Glutamatergic neuron (in vitro differentiated cells): ENCODE data around the gene SLC9B2. TPM values are rescaled to one million over a fixed set of nuclear protein-coding genes. Genes with fewer than 3 reads are reported as not detected.

Source experiments
- DNase-seq: peaks from one replicate; pipeline ENCODE4 v3.0.0; 2022
- H3K27ac Mint-ChIP-seq: one replicate; pipeline ENCODE4 v1.8.0; 2020; ENCODE audit warnings: mild to moderate bottlenecking, mixed read lengths, inconsistent platforms; ENCODE audit not compliant: unreplicated experiment
- H3K27me3 Mint-ChIP-seq: one replicate; pipeline ENCODE4 v1.8.0; 2020; ENCODE audit warnings: mild to moderate bottlenecking, moderate library complexity, mixed read lengths, inconsistent platforms; ENCODE audit not compliant: unreplicated experiment
- H3K36me3 Mint-ChIP-seq: one replicate; pipeline ENCODE4 v1.8.0; 2020; ENCODE audit warnings: mild to moderate bottlenecking, mixed read lengths, inconsistent platforms; ENCODE audit not compliant: unreplicated experiment
- H3K4me1 Mint-ChIP-seq: one replicate; pipeline ENCODE4 v1.8.0; 2020; ENCODE audit warnings: mild to moderate bottlenecking, low read depth, mixed read lengths, inconsistent platforms; ENCODE audit not compliant: unreplicated experiment
- H3K4me3 Mint-ChIP-seq: one replicate; pipeline ENCODE4 v1.8.0; 2020; ENCODE audit warnings: mild to moderate bottlenecking, mixed read lengths, inconsistent platforms; ENCODE audit not compliant: unreplicated experiment
- H3K9me3 Mint-ChIP-seq: one replicate; pipeline ENCODE4 v1.8.0; 2020; ENCODE audit warnings: mild to moderate bottlenecking, moderate library complexity, mixed read lengths, inconsistent platforms; ENCODE audit not compliant: unreplicated experiment
- CTCF ChIP-seq: fragments of 200-600 bp; sonication (generic); IDR thresholded peaks from one replicate; pipeline ENCODE4 v1.5.0; 2021; ENCODE audit not compliant: partially characterized antibody, unreplicated experiment
- total RNA-seq: library from RNA; stranded (reverse); fragmentation: NEBNext Ultra II Directional; extraction: Animal tissue kit (Norgen Biotek cat#: 25700); gene quantifications from one replicate; pipeline ENCODE4 v1.2.1, GENCODE V29; 2021; ENCODE audit not compliant: unreplicated experiment

Gene SLC9B2
- total RNA-seq, 1 donor from 2014 or later: 14.4 TPM

GRCh38 chr4:103036169-103036568 lies 40.4 kb downstream of the SLC9B2 start:
- no peaks in the 10 kb centered on the region for H3K36me3 Mint-ChIP-seq
- no peak overlapping the region for H3K4me3 Mint-ChIP-seq
- TF ChIP-seq CTCF: no peak
- H3K4me1 Mint-ChIP-seq: no peaks in the 10 kb centered on the region
- DNase-seq: no peak
- H3K9me3 Mint-ChIP-seq: no peaks in the 10 kb centered on the region
- no peak overlapping the region for H3K27ac Mint-ChIP-seq
- no peaks in the 10 kb centered on the region for H3K27me3 Mint-ChIP-seq

- Mint-ChIP-seq H3K27me3 (no peaks in the 10 kb centered on the region), H3K4me3 (no peak overlapping the region), H3K36me3 (no peaks in the 10 kb centered on the region), H3K4me1 (no peaks in the 10 kb centered on the region), H3K9me3 (peaks cover 1% of the 10 kb centered on the region), H3K27ac (no peak overlapping the region)
- peak; percentile 18 for TF ChIP-seq CTCF
- no peak for DNase-seq
Observed at GRCh38 chr4:103032574-103032973, 44.0 kb downstream of the SLC9B2 start.

DNA sequence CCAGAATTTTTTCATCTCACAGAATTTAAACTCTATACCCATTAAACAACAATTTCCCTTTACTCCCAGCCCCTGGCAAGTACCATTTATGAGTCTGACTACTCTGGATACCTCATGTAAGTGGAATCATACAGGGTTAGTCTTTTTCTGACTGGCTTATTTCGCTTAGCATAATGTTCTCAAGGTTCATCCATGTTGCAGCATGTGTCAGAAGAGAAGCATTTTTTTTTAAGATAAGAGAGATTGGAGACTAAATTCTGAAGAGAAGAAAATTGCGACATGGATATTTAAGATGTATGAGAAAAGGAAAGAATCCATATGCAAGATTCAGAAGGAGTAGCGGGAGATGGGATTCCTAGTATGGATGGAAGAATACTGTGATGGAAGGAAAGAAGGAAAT lies 45.8 kb downstream of the SLC9B2 start:
- no peak for DNase-seq
- Mint-ChIP-seq H3K9me3 (peaks cover 1% of the 10 kb centered on the region), H3K27ac (no peak overlapping the region), H3K4me1 (no peaks in the 10 kb centered on the region), H3K36me3 (no peaks in the 10 kb centered on the region), H3K4me3 (no peak overlapping the region), H3K27me3 (no peaks in the 10 kb centered on the region)
- TF ChIP-seq CTCF: no peak

GRCh38 chr4:103029300-103029699 lies 47.3 kb downstream of the SLC9B2 start:
- DNase-seq: no peak
- H3K36me3 Mint-ChIP-seq: no peaks in the 10 kb centered on the region
- peaks cover 1% of the 10 kb centered on the region for H3K9me3 Mint-ChIP-seq
- no peak overlapping the region for H3K27ac Mint-ChIP-seq
- no peaks in the 10 kb centered on the region for H3K27me3 Mint-ChIP-seq
- no peak overlapping the region for H3K4me3 Mint-ChIP-seq
- no peak for TF ChIP-seq CTCF
- H3K4me1 Mint-ChIP-seq: no peaks in the 10 kb centered on the region

- H3K9me3 Mint-ChIP-seq: peaks cover 1% of the 10 kb centered on the region
- H3K27ac Mint-ChIP-seq: no peak overlapping the region
- no peak for DNase-seq
- H3K4me3 Mint-ChIP-seq: no peak overlapping the region
- H3K27me3 Mint-ChIP-seq: no peaks in the 10 kb centered on the region
- no peak for TF ChIP-seq CTCF
- H3K4me1 Mint-ChIP-seq: no peaks in the 10 kb centered on the region
- no peaks in the 10 kb centered on the region for H3K36me3 Mint-ChIP-seq
Observed at GRCh38 chr4:103026868-103027267, 49.7 kb downstream of the SLC9B2 start.
